Measurements from ENCODE around the gene UGT1A8.
"Not testable (repeated sequence)": the region's sequence is repeated elsewhere in the genome, so short reads cannot be mapped to it uniquely, and the experiment has no call there.

The UGT1A8 gene

GRCh38 chr2:233603520-233603919 lies 13.9 kb upstream of the UGT1A8 start:
- DNase-seq = no peak
- ATAC-seq (replicated peaks) = no peak
- H3K36me3 Mint-ChIP-seq (ENCODE audit: insufficient read depth) = no peaks in the 10 kb centered on the region

GRCh38 chr2:233604826-233605225 lies 12.6 kb upstream of the UGT1A8 start:
- Mint-ChIP-seq H3K9me3 (no peaks in the 10 kb centered on the region), H3K4me1 (ENCODE audit: low read depth in 2 of 2) (no peaks in the 10 kb centered on the region), H3K27ac (no peak overlapping the region), H3K4me3 (no peak overlapping the region), H3K27me3 (peaks cover 36 to 41% of the 10 kb centered on the region in 2 donors), H3K36me3 (ENCODE audit: insufficient read depth) (no peaks in the 10 kb centered on the region)
- DNase-seq = no peak
- ATAC-seq (replicated peaks) = no peak

More at GRCh38 chr2:233603520-233603919, 13.9 kb upstream of the UGT1A8 start:
- Mint-ChIP-seq H3K9me3 (no peaks in the 10 kb centered on the region), H3K4me1 (ENCODE audit: low read depth in 2 of 2) (no peaks in the 10 kb centered on the region), H3K27ac (no peak overlapping the region), H3K4me3 (no peak overlapping the region), H3K27me3 (peaks cover 37 to 43% of the 10 kb centered on the region in 2 donors)

- Mint-ChIP-seq H3K4me1 (ENCODE audit: low read depth in 2 of 2) (no peaks in the 10 kb centered on the region), H3K36me3 (ENCODE audit: insufficient read depth) (no peaks in the 10 kb centered on the region), H3K27ac (no peak overlapping the region), H3K9me3 (peaks cover under 1 to 2% of the 10 kb centered on the region in 2 donors), H3K27me3 (peaks cover 33% of the 10 kb centered on the region in 2 donors), H3K4me3 (no peak overlapping the region)
- ATAC-seq (replicated peaks) (no peak), DNase-seq (no peak)
Measured at GRCh38 chr2:233605680-233606079, 11.8 kb upstream of the UGT1A8 start.

GRCh38 chr2:233611284-233611683 lies 6.1 kb upstream of the UGT1A8 start:
- ATAC-seq (replicated peaks) (no peak), DNase-seq (no peak)
- H3K9me3 Mint-ChIP-seq = peaks cover 6 to 8% of the 10 kb centered on the region in 2 donors
- H3K36me3 Mint-ChIP-seq (ENCODE audit: insufficient read depth) = no peaks in the 10 kb centered on the region
- H3K27ac Mint-ChIP-seq = no peak overlapping the region
- H3K27me3 Mint-ChIP-seq = peaks cover 48 to 64% of the 10 kb centered on the region in 2 donors
- no peaks in the 10 kb centered on the region for H3K4me1 Mint-ChIP-seq (ENCODE audit: low read depth in 2 of 2)
- no peak overlapping the region for H3K4me3 Mint-ChIP-seq

GRCh38 chr2:233620204-233620603 lies 2.8 kb downstream of the UGT1A8 start:
- H3K4me1 Mint-ChIP-seq (ENCODE audit: low read depth in 2 of 2) = no peaks in the 10 kb centered on the region
- no peak overlapping the region for H3K4me3 Mint-ChIP-seq
- H3K36me3 Mint-ChIP-seq (ENCODE audit: insufficient read depth) = no peaks in the 10 kb centered on the region
- ATAC-seq (replicated peaks) (no peak), DNase-seq (no peak)
- H3K27me3 Mint-ChIP-seq = peaks cover 58 to 67% of the 10 kb centered on the region in 2 donors
- peaks cover 0 to 5% of the 10 kb centered on the region in 2 donors for H3K9me3 Mint-ChIP-seq
- no peak overlapping the region for H3K27ac Mint-ChIP-seq

- H3K4me1 Mint-ChIP-seq (ENCODE audit: low read depth in 2 of 2); H3K4me3 Mint-ChIP-seq; DNase-seq; H3K36me3 Mint-ChIP-seq (ENCODE audit: insufficient read depth); H3K9me3 Mint-ChIP-seq; H3K27ac Mint-ChIP-seq; ATAC-seq (replicated peaks): not testable (repeated sequence)
- H3K27me3 Mint-ChIP-seq = peaks cover 56 to 67% of the 10 kb centered on the region in 2 donors
Measured at GRCh38 chr2:233621863-233622262, 4.4 kb downstream of the UGT1A8 start.

- H3K4me1 Mint-ChIP-seq (ENCODE audit: low read depth in 2 of 2) = no peaks in the 10 kb centered on the region
- no peak for DNase-seq
- H3K27me3 Mint-ChIP-seq = peaks cover 57 to 61% of the 10 kb centered on the region in 2 donors
- no peak for ATAC-seq (replicated peaks)
- peaks cover 0 to 8% of the 10 kb centered on the region in 2 donors for H3K9me3 Mint-ChIP-seq
- H3K27ac Mint-ChIP-seq = no peak overlapping the region
- H3K36me3 Mint-ChIP-seq (ENCODE audit: insufficient read depth) = no peaks in the 10 kb centered on the region
- no peak overlapping the region for H3K4me3 Mint-ChIP-seq
Measured at GRCh38 chr2:233627331-233628025, 10.0 kb downstream of the UGT1A8 start.

- peaks cover 59 to 60% of the 10 kb centered on the region in 2 donors for H3K27me3 Mint-ChIP-seq
- H3K4me1 Mint-ChIP-seq (ENCODE audit: low read depth in 2 of 2); H3K27ac Mint-ChIP-seq; ATAC-seq (replicated peaks); H3K4me3 Mint-ChIP-seq; DNase-seq; H3K9me3 Mint-ChIP-seq; H3K36me3 Mint-ChIP-seq (ENCODE audit: insufficient read depth): not testable (repeated sequence)
Measured at GRCh38 chr2:233636306-233636705, 18.9 kb downstream of the UGT1A8 start, which contains the start of gene UGT1A10. UGT1A10 (plus strand) TSS chr2:233636448; CDS start chr2:233636523, 75 bp downstream.

GRCh38 chr2:233638836-233639235 lies 21.4 kb downstream of the UGT1A8 start:
- Mint-ChIP-seq H3K4me3 (no peak overlapping the region), H3K36me3 (ENCODE audit: insufficient read depth) (no peaks in the 10 kb centered on the region), H3K9me3 (no peaks in the 10 kb centered on the region), H3K27me3 (peaks cover 49 to 50% of the 10 kb centered on the region in 2 donors), H3K27ac (no peak overlapping the region), H3K4me1 (ENCODE audit: low read depth in 2 of 2) (no peaks in the 10 kb centered on the region)
- DNase-seq (no peak), ATAC-seq (replicated peaks) (no peak)

GRCh38 chr2:233639860-233640259 lies 22.4 kb downstream of the UGT1A8 start:
- no peak for ATAC-seq (replicated peaks)
- Mint-ChIP-seq H3K27me3 (peaks cover 45 to 49% of the 10 kb centered on the region in 2 donors), H3K4me1 (ENCODE audit: low read depth in 2 of 2) (no peaks in the 10 kb centered on the region), H3K27ac (no peak overlapping the region), H3K4me3 (no peak overlapping the region), H3K36me3 (ENCODE audit: insufficient read depth) (no peaks in the 10 kb centered on the region), H3K9me3 (no peaks in the 10 kb centered on the region)
- DNase-seq = no peak

GRCh38 chr2:233643128-233643527 lies 25.7 kb downstream of the UGT1A8 start:
- Mint-ChIP-seq H3K4me3 (no peak overlapping the region), H3K4me1 (ENCODE audit: low read depth in 2 of 2) (no peaks in the 10 kb centered on the region), H3K27me3 (peaks cover 49 to 58% of the 10 kb centered on the region in 2 donors), H3K27ac (no peak overlapping the region), H3K9me3 (peaks cover 0 to 5% of the 10 kb centered on the region in 2 donors), H3K36me3 (ENCODE audit: insufficient read depth) (no peaks in the 10 kb centered on the region)
- no peak for DNase-seq
- ATAC-seq (replicated peaks) = no peak

- not testable (repeated sequence) for H3K4me1 Mint-ChIP-seq (ENCODE audit: low read depth in 2 of 2); H3K27ac Mint-ChIP-seq; H3K9me3 Mint-ChIP-seq; H3K4me3 Mint-ChIP-seq; H3K36me3 Mint-ChIP-seq (ENCODE audit: insufficient read depth); ATAC-seq (replicated peaks); DNase-seq
- peaks cover 49 to 65% of the 10 kb centered on the region in 2 donors for H3K27me3 Mint-ChIP-seq
Measured at GRCh38 chr2:233646033-233646432, 28.6 kb downstream of the UGT1A8 start.

- Mint-ChIP-seq H3K27me3 (peaks cover 43 to 61% of the 10 kb centered on the region in 2 donors), H3K36me3 (ENCODE audit: insufficient read depth) (no peaks in the 10 kb centered on the region), H3K4me1 (ENCODE audit: low read depth in 2 of 2) (peaks cover 0 to 2% of the 10 kb centered on the region in 2 donors), H3K4me3 (no peak overlapping the region), H3K27ac (no peak overlapping the region), H3K9me3 (peaks cover 0 to 5% of the 10 kb centered on the region in 2 donors)
- ATAC-seq (replicated peaks) (no peak), DNase-seq (no peak)
Measured at GRCh38 chr2:233650981-233651380, 33.5 kb downstream of the UGT1A8 start.

- Mint-ChIP-seq H3K4me1 (ENCODE audit: low read depth in 2 of 2) (peaks cover 0 to 3% of the 10 kb centered on the region in 2 donors), H3K4me3 (no peak overlapping the region), H3K9me3 (peaks cover 0 to 4% of the 10 kb centered on the region in 2 donors), H3K27ac (no peak overlapping the region), H3K36me3 (ENCODE audit: insufficient read depth) (no peaks in the 10 kb centered on the region), H3K27me3 (peaks cover 41 to 60% of the 10 kb centered on the region in 2 donors)
- ATAC-seq (replicated peaks) (no peak), DNase-seq (no peak)
Measured at GRCh38 chr2:233651430-233651829, 34.0 kb downstream of the UGT1A8 start.
